HG03354 (cell line): Measurements from ENCODE around the gene CALCA.

Experiments used
- ATAC-seq: cut with Tn5 transposase; IDR thresholded peaks from one replicate; pipeline ENCODE4 v1.9.1; 2021; ENCODE audit warnings: mild to moderate bottlenecking; ENCODE audit not compliant: unreplicated experiment, poor library complexity, severe bottlenecking

Gene CALCA

DNA sequence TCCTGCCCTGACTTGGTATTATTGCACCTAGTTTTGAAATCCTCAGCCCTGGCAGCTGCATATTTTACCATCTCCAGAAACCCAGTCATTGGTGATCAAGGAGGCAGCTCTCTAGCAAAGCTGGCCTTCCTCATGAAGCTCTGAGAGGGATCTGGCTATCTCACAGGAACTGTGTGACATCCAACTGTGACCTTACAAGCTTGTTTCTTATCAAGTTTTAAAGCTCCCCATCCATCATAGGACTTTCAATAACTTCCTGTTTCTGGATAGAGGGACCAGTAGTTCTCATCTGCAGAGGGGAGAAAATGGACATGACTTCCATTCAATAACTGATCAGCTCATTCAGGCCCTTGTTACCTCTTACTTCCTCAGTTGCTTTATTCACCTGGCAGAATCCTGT is 18.2 kb downstream of the CALCA start:
- ATAC-seq, result no peak

DNA sequence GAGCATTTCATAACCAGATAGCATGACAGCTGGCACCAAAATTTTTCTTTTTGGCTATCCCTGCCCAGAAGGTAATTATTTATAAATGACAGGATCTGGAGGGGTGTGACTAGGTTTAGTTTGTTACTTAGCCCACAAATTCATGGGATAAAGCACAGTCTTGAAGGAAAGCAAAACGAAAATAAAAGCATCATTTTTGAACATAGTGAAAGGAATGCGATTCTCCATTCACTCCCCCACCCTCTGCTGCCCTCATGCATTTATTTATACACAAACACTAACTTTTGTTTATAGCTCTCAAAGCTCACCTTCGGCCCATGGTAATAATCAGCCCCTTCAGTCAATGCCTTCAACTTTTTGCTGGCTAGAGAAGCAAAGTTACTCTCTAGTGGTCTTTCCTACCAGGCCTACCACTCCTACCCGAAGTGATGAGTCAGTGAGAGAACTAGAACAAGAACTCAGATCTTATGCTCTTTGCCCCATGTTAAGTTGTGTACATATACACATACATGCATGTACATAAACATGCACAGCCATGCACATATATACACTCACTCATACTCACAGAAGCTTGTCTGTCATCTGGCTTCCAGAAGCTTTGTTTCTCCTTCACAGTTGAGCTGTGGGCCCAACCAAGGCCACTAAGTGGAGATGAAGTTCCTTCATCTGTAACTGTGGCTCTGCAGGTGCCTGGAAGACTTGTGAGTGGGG is 22.6 kb downstream of the CALCA start:
- no peak for ATAC-seq

GRCh38 chr11:14942745-14943144 is 29.4 kb downstream of the CALCA start:
- no peak for ATAC-seq

DNA sequence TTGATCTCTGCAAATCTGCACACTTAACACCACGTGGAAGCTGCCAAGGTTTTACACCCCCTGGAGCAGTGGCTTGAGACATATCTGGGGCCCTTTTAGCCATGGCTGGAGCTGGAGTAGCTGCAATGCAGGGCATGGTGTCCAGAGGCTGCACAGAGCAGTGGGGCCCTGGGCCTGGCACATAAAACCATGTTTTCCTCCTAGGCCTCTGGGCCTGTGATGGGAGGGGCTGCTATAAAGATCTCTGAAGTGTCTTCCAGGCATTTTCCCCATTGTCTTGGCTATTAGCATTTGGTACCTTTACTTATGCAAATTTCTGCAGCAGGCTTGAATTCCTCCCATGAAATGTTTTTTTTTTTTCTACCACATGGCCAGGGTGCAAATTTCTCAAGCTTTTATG is 33.2 kb downstream of the CALCA start:
- ATAC-seq, result no peak

- no peak for ATAC-seq
Observed at GRCh38 chr11:14934641-14935351, 37.4 kb downstream of the CALCA start.

GRCh38 chr11:14932447-14932846 is 39.7 kb downstream of the CALCA start:
- ATAC-seq, result no peak

DNA sequence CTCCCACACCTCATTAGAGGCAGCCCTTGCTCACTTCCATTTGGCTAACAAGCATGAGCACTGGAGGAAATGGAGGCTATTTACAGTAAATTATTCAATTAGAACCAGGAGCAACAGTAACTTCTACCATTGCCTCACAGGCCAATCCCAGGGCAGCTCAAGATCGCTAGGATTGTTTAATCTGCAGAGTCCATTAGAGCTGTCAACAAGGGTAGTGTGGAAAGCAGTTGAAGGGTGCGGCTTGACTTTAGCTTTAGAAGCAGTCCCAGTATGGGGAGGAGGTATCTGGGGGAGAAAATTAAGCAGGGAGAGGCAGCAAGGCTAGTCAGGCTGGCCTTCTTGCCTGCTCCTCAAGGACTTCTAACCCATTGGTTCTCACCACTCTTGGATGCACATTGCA is 41.8 kb downstream of the CALCA start:
- no peak for ATAC-seq

GRCh38 chr11:14927146-14927545 is 45.0 kb downstream of the CALCA start:
- ATAC-seq, result no peak

GRCh38 chr11:14924318-14924717 is 47.8 kb downstream of the CALCA start:
- no peak for ATAC-seq
